Measurements from ENCODE around the gene SYNE1.
"Not testable (repeated sequence)": the region's sequence is repeated elsewhere in the genome, so short reads cannot be mapped to it uniquely, and the experiment has no call there.

SYNE1 gene

DNA sequence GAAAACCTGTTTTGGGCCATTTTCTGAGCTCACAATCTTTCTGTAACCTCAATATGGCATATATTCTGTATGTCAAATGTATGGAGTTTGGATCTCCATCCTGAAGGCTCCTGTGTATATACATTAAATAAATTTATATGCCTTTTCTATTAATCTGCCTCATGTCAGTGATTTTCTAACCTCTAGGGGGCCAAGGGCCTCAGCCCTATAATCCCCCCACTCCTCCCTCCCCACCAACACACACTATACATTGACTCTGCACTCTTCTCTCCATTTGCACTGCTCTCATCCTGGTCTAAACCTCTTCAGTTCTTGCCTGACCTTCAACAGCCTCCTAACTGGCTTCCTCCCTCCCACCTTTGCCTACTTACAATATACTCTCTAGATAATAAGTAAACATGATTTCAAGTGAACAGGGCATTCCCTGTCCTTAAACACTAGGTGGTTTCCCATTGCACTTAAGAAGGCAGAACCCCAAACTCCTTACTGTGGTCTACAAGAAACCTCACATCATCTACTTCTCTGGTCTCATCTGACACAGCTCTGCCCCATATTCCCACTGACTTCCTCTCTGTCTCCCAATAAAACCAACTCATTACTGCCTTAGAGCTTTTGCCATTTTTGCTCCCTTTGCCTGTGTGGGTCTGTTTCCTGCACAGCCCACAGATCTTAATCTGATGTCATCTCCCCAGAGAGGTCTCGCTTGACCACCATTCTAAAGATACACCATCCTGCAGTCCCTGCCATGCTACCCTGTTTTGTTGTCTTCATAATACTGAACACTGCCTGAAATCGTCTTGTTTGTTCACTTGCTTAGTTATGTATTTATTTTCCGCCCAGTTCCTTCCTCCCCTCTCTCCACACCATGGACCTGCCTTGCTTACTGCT is 213.7 kb downstream of the SYNE1 start:
- DNase-seq (ENCODE audit: low read depth), result no peak

GRCh38 chr6:152421496-152421895 is 215.7 kb downstream of the SYNE1 start:
- not testable (repeated sequence) for DNase-seq (ENCODE audit: low read depth)

- DNase-seq (ENCODE audit: low read depth), result no peak
Measured at GRCh38 chr6:152420696-152421095, 216.5 kb downstream of the SYNE1 start.

- DNase-seq (ENCODE audit: low read depth), result no peak
Measured at GRCh38 chr6:152418551-152418950, 218.6 kb downstream of the SYNE1 start.

DNA sequence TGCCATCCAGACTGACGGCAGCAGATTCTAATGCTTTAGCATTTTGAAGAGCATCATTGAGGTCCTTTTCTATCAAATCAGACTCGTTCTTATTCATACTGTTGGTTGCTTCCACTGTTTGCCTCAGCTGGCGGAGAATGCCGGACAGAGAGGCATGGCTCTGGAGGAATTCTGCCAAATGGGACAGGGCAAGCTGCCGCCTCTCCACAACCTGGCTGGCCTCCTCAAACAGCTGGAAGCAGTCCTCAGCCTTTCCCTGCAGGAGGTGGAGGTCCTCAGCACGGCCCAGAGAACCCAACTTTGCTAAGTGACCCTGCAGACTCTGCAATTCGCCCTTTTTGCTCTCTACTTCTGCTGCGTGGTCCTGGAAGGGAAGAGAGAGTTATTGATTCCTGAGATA is 220.5 kb downstream of the SYNE1 start:
- DNase-seq (ENCODE audit: low read depth), result no peak

- no peak for DNase-seq (ENCODE audit: low read depth)
Measured at GRCh38 chr6:152404936-152405595, 232.1 kb downstream of the SYNE1 start.

DNA sequence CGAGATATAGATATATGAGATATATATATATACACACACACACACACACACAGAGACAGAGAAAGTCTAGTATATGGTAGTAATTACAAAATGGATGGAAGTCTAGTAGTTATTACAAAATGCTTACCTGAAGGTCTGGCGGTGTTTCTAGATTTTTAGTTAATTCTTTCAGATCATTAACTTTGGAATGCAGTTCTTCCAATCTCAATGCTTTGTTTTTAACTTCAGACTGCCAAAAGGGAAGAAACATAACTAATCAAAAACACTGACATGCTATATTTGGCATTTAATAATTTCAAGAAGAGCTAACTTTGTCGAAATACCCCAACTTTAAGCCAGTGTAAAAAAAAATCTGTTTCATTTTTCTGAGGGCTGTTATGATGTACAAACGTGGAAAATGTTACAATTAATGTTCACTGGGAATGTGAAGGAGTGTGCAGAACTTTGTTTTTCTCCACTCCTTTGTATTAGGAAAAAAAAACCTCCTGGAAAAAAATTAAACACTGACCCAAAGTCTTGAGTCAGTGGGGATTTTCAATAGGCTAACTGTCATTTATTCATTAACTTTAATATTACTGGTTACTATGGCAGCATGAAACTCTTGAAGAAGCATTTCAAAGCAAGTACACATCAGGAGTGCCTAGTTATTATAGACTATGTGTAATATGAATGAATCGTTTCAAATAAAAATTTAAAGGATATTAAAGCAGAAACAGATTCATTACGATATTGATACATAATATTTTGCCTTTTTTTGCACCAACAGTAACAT is 232.9 kb downstream of the SYNE1 start:
- DNase-seq (ENCODE audit: low read depth), result no peak

DNA sequence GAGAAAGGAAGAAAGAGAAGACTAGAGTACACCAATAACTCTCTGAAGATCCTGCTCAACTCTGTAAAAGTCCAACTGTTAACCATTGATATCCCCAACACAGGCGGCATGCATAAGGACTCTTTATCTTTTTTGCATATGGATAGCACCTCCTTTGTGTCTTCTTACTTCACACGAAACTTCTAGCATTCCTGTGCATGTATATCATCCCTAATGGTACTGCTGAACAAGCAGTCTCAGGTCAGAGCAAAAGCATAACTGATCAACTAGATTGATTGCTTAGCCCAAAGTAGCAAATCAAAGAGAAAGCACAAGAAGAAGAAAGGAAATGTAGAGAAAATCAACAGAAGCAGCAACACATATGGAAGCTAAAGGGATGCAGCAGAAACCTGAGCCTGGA is 234.4 kb downstream of the SYNE1 start:
- no peak for DNase-seq (ENCODE audit: low read depth)

GRCh38 chr6:152401978-152402377 is 235.2 kb downstream of the SYNE1 start:
- DNase-seq (ENCODE audit: low read depth), result no peak

DNA sequence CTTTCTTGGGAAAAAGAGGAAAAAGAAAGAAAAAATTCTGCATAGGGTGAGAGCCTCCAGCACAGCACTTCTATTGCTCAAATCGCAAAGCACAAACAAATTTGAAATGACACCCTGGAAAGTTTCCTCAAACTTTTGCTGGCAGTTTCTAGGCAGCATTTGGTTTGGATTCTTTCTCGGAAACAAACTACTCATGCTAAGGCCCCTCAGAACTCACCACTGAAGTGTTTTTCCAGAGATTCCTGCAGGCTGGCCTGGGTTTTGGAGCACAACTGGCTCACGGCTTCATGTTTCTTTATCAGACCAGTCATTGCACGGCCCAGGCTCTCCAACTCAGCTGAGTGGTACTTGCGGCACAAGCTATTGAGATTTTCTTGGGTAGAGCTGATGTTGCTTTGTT is 237.8 kb downstream of the SYNE1 start:
- no peak for DNase-seq (ENCODE audit: low read depth)

DNA sequence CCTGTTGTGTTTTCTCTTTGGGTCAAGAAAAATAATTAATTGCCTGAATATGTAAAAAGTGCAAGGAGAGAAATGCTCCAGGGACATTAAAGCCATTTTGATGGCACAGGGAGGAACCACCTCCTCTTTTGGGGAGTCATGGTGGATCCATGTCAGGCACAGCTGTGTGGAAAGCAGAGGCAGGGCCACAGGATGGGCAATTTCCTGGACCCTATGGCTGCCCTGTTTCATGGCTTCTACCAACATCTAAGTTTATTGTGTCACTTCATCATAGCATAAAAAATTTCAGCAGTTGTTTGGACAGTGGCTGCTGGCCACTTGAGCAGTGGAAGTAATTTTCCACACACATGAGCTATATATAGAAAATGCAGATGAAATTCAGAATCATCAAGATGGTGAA is 238.2 kb downstream of the SYNE1 start:
- no peak for DNase-seq (ENCODE audit: low read depth)

GRCh38 chr6:152398316-152398715 is 238.8 kb downstream of the SYNE1 start:
- DNase-seq (ENCODE audit: low read depth), result no peak

DNA sequence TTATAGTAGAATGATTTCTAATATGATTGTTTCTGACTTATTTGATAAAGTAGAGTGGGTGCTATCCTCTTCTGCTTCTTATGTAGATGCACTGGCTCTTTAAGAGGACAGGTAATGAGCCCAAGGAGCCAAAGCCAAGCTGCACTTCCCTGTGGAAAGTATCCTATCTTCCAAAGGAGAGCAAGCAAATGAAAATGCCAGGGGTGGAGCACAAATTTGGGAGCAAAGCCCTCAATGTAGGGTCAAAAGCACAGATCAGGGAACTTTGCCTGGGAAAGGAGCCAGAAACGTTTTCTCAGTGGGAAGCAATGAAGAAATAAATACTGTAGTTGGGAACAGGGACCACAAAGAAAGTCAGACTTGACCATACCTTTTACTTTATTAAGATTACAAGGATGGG is 242.9 kb downstream of the SYNE1 start:
- no peak for DNase-seq (ENCODE audit: low read depth)

DNA sequence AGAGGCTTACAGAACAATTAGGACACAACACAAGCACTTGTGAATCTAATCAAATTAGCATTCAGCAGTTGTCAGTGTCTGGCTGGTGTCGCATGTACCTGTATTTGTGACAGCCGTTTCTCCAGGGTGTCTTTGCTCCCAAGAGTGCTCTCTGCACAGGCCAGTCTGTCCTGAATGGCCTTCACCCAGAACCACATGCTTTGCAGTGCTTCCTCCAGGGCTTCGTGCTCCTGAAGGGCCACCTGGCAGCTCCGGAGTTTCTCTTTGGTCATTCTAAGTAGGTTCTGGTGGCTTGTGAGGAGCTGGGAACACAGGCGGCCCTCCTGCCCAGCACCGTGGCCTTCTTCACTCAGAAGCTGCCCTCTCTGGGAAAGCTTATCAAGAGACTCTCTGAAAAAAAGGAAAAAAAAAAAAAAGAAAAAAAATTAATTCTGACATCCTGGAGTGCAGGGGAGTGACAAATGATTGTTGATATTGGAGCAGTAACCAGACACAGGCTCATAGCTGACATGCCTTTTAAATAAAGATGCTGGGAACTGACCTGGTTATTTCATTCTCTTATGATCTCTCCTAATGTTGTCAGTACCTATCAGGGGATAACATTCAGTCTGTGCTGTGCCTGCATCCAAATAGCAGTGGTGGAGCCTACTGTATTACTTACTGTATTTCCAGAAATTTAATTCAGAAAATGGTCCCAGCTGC is 245.8 kb downstream of the SYNE1 start:
- no peak for DNase-seq (ENCODE audit: low read depth)

DNA sequence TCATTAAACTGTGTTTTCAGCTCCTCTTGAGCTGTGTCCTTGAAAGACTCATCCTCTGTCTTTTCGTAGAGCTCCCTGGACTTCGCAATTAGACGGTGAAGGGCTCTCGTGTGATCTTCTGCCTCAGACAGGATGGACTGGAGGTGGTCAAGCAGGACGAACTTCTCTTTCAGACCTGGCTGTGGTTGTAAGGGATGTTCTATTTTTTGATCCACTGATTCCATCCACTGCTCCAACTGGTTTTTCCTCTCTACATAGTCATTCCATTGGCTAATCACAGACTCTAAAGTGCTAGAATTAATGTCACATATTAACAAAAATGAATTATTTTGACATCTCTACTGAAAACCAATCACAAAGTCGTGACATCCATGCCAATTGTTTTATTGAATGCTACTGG is 250.1 kb downstream of the SYNE1 start:
- no peak for DNase-seq (ENCODE audit: low read depth)

- no peak for DNase-seq (ENCODE audit: low read depth)
Measured at GRCh38 chr6:152386131-152386530, 251.0 kb downstream of the SYNE1 start.

GRCh38 chr6:152380993-152381898 is 255.9 kb downstream of the SYNE1 start:
- no peak for DNase-seq (ENCODE audit: low read depth)

DNA sequence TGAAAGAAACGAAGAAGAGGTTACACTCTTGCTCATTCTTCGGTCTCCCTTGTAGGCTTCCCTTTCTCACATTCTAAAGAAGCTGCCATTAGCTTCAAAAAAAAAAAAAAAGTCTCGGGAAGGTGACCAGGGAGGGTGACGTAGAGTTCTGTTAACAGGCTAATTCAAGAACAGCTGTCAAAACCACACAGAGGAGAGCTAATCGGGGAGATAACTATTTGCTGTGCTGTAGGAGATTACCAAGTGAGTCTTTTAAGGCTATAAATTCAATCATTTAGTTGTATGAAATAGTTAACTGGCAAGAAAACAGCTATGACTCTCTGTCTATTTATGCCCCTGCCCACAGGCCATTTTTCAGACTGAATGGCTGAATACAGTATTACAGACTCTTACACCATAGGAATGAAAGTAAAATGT is 256.8 kb downstream of the SYNE1 start:
- DNase-seq (ENCODE audit: low read depth), result no peak

- DNase-seq (ENCODE audit: low read depth), result no peak
Measured at GRCh38 chr6:152379423-152379822, 257.7 kb downstream of the SYNE1 start.

GRCh38 chr6:152378169-152378568 is 259.0 kb downstream of the SYNE1 start:
- no peak for DNase-seq (ENCODE audit: low read depth)

DNA sequence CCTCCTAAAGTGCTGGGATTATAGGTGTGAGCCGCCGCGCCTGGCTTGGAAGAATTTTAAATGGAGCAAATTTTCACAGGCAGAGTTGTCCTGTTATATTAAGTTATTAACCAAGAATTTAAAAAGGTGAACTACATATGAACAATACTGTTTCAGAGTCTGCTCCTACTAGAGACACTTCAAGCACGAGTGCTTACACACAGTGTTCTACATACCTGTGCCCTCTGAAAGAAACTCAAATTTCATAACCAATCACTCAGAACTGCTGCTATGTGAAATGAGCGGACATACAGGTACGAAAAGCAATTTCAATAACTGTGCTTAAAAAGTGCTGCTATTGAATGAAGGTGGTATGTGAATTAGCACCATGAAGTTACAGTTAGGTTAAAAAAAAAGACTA is 262.0 kb downstream of the SYNE1 start:
- DNase-seq (ENCODE audit: low read depth), result no peak

Data from activated gamma-delta T cell treated with anti-CD3 and anti-CD28 coated beads, Interleukin-2, amount 50 U/mL, for 16 hours (primary cell).